Progenitor cell of endocrine pancreas (in vitro differentiated cells): Measurements from ENCODE around the gene CD164L2. TPM values are rescaled to one million over a fixed set of nuclear protein-coding genes. Genes with fewer than 3 reads are reported as not detected.
"Not testable (repeated sequence)": the region's sequence is repeated elsewhere in the genome, so short reads cannot be mapped to it uniquely, and the experiment has no call there.

Experiments
- DNase-seq: peaks from one replicate; pipeline ENCODE4 v3.0.0; 2021; ENCODE audit warnings: low spot score; ENCODE audit not compliant: unreplicated experiment
- H3K27ac Mint-ChIP-seq: 2 replicates; pipeline ENCODE4 v1.8.0; 2021; ENCODE audit warnings: mild to moderate bottlenecking, moderate library complexity, mixed read lengths
- H3K27me3 Mint-ChIP-seq: 2 replicates; pipeline ENCODE4 v1.8.0; 2021; ENCODE audit warnings: mixed read lengths
- H3K36me3 Mint-ChIP-seq: 2 replicates; pipeline ENCODE4 v1.8.0; 2022; ENCODE audit warnings: mixed read lengths; ENCODE audit not compliant: insufficient read depth
- H3K4me1 Mint-ChIP-seq: 2 replicates; pipeline ENCODE4 v1.8.0; 2021; ENCODE audit warnings: low read depth, mixed read lengths
- H3K4me3 Mint-ChIP-seq: 2 replicates; pipeline ENCODE4 v1.8.0; 2021; ENCODE audit warnings: low read depth, mild to moderate bottlenecking, moderate library complexity, mixed read lengths
- H3K9me3 Mint-ChIP-seq: 2 replicates; pipeline ENCODE4 v1.8.0; 2021; ENCODE audit warnings: low read depth, mixed read lengths
- CTCF ChIP-seq: fragments of 200-600 bp; sonication (generic); IDR thresholded peaks from one replicate; pipeline ENCODE4 v1.5.0; 2021; ENCODE audit warnings: antibody characterized with exemption, mild to moderate bottlenecking; ENCODE audit not compliant: unreplicated experiment
- total RNA-seq: library from RNA; stranded (reverse); gene quantifications from 2 replicates; pipeline ENCODE4 v1.2.1, GENCODE V29; 2021

The CD164L2 gene
- total RNA-seq, 1 donor from 2014 or later: not detected

- no peak for TF ChIP-seq CTCF
- Mint-ChIP-seq H3K36me3 (peaks cover 27% of the 10 kb centered on the region), H3K27me3 (no peaks in the 10 kb centered on the region), H3K4me3 (no peak overlapping the region), H3K4me1 (peaks cover 10% of the 10 kb centered on the region), H3K9me3 (no peaks in the 10 kb centered on the region), H3K27ac (no peak overlapping the region)
- DNase-seq: no peak
These were observed 27.6 kb upstream of the CD164L2 start for GRCh38 chr1:27410709-27411108.

GRCh38 chr1:27409669-27410068 lies 26.5 kb upstream of the CD164L2 start:
- no peaks in the 10 kb centered on the region for H3K4me1 Mint-ChIP-seq
- H3K27ac Mint-ChIP-seq: no peak overlapping the region
- no peaks in the 10 kb centered on the region for H3K27me3 Mint-ChIP-seq
- H3K4me3 Mint-ChIP-seq: no peak overlapping the region
- peaks cover 22% of the 10 kb centered on the region for H3K36me3 Mint-ChIP-seq
- H3K9me3 Mint-ChIP-seq: no peaks in the 10 kb centered on the region
- TF ChIP-seq CTCF: no peak
- DNase-seq: no peak

- no peak for DNase-seq
- H3K27ac Mint-ChIP-seq: no peak overlapping the region
- peaks cover 15% of the 10 kb centered on the region for H3K36me3 Mint-ChIP-seq
- no peaks in the 10 kb centered on the region for H3K4me1 Mint-ChIP-seq
- H3K9me3 Mint-ChIP-seq: no peaks in the 10 kb centered on the region
- H3K27me3 Mint-ChIP-seq: no peaks in the 10 kb centered on the region
- no peak for TF ChIP-seq CTCF
- H3K4me3 Mint-ChIP-seq: no peak overlapping the region
These were observed 25.0 kb upstream of the CD164L2 start for GRCh38 chr1:27408151-27408550.

- H3K27ac Mint-ChIP-seq, H3K27me3 Mint-ChIP-seq, H3K4me1 Mint-ChIP-seq, H3K4me3 Mint-ChIP-seq, H3K9me3 Mint-ChIP-seq, DNase-seq, H3K36me3 Mint-ChIP-seq: not testable (repeated sequence)
These were observed 23.7 kb upstream of the CD164L2 start for GRCh38 chr1:27406791-27407190.

GRCh38 chr1:27406362-27406680 lies 23.2 kb upstream of the CD164L2 start:
- DNase-seq: no peak
- peaks cover 2% of the 10 kb centered on the region for H3K4me1 Mint-ChIP-seq

GRCh38 chr1:27405598-27406361 lies 22.6 kb upstream of the CD164L2 start:
- H3K9me3 Mint-ChIP-seq, H3K4me3 Mint-ChIP-seq, H3K4me1 Mint-ChIP-seq, H3K36me3 Mint-ChIP-seq, H3K27ac Mint-ChIP-seq, DNase-seq, H3K27me3 Mint-ChIP-seq: not testable (repeated sequence)

More at GRCh38 chr1:27406362-27406680, 23.2 kb upstream of the CD164L2 start:
- no peak for TF ChIP-seq CTCF
- H3K27me3 Mint-ChIP-seq: no peaks in the 10 kb centered on the region
- no peaks in the 10 kb centered on the region for H3K9me3 Mint-ChIP-seq
- peaks cover 9% of the 10 kb centered on the region for H3K36me3 Mint-ChIP-seq
- H3K4me3 Mint-ChIP-seq: no peak overlapping the region
- no peak overlapping the region for H3K27ac Mint-ChIP-seq
